C4-2B (cell line): ENCODE measurements around the gene CDKN2B-AS1.

Experiments
- ZFX ChIP-seq: fragments of 450-650 bp; IDR thresholded peaks from 2 replicates; pipeline ENCODE4 v1.6.1; 2017
- TF ChIP-seq, protein P1 (sequence below): fragments of 450-650 bp; conservative IDR thresholded peaks from 2 replicates; pipeline ENCODE4 v1.5.1; 2017; ENCODE audit warnings: mild to moderate bottlenecking

GRCh38 chr9:22009506-22009867 lies 14.9 kb downstream of the CDKN2B-AS1 start:
- TF ChIP-seq, protein P1, sequence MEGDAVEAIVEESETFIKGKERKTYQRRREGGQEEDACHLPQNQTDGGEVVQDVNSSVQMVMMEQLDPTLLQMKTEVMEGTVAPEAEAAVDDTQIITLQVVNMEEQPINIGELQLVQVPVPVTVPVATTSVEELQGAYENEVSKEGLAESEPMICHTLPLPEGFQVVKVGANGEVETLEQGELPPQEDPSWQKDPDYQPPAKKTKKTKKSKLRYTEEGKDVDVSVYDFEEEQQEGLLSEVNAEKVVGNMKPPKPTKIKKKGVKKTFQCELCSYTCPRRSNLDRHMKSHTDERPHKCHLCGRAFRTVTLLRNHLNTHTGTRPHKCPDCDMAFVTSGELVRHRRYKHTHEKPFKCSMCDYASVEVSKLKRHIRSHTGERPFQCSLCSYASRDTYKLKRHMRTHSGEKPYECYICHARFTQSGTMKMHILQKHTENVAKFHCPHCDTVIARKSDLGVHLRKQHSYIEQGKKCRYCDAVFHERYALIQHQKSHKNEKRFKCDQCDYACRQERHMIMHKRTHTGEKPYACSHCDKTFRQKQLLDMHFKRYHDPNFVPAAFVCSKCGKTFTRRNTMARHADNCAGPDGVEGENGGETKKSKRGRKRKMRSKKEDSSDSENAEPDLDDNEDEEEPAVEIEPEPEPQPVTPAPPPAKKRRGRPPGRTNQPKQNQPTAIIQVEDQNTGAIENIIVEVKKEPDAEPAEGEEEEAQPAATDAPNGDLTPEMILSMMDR = no peak
- no peak for TF ChIP-seq ZFX
